CD14-positive monocyte (primary cell): ENCODE results near the gene AGO3. TPM values are rescaled to one million over a fixed set of nuclear protein-coding genes. Genes with fewer than 3 reads are reported as not detected.

ENCODE experiments used
- DNase-seq, 3 donors: peaks; one replicate each; pipeline ENCODE4 v3.0.0-alpha.2; 2011 to 2022
- H2AFZ ChIP-seq: 2 replicates; pipeline ENCODE4 v1.6.0; 2012; ENCODE audit warnings: mild to moderate bottlenecking, low read depth, low read length, inconsistent platforms; ENCODE audit not compliant: insufficient read depth, poor library complexity, severe bottlenecking
- H3K27ac ChIP-seq, 2 donors: 1 replicate in 1 of 2; 2 replicates in 1 of 2; pipeline ENCODE4 v1.5.1; 2012 to 2013; ENCODE audit warnings: low read length in 2 of 2, control low read depth in 1 of 2, inconsistent platforms in 1 of 2, low read depth in 1 of 2, mild to moderate bottlenecking in 1 of 2
- H3K27me3 ChIP-seq, 2 donors: one replicate each; pipeline versions ENCODE4 v1.6.0 to v1.6.1; 2011 to 2013; ENCODE audit warnings: low read length in 2 of 2; ENCODE audit not compliant: control insufficient read depth in 2 of 2, insufficient read depth in 2 of 2
- H3K36me3 ChIP-seq, 2 donors: replicated peaks in 1 of 2; 1 replicate in 1 of 2; 2 replicates in 1 of 2; pipeline versions ENCODE4 v1.5.1 to v1.6.1; 2012 to 2013; ENCODE audit warnings: low read length in 2 of 2, control low read depth in 1 of 2, inconsistent platforms in 1 of 2, mild to moderate bottlenecking in 1 of 2; ENCODE audit not compliant: insufficient read depth in 2 of 2, control insufficient read depth in 1 of 2
- H3K4me1 ChIP-seq, 2 donors: 1 replicate in 1 of 2; 2 replicates in 1 of 2; pipeline versions ENCODE4 v1.5.1 to v1.6.1; 2012 to 2013; ENCODE audit warnings: low read length in 2 of 2, control low read depth in 1 of 2, inconsistent platforms in 1 of 2, mild to moderate bottlenecking in 1 of 2, moderate library complexity in 1 of 2; ENCODE audit not compliant: insufficient read depth in 2 of 2, control insufficient read depth in 1 of 2
- H3K4me2 ChIP-seq: replicated peaks from 2 replicates; pipeline ENCODE3; 2012; ENCODE audit warnings: low read length, moderate library complexity, mild to moderate bottlenecking; ENCODE audit not compliant: poor library complexity, severe bottlenecking; ENCODE audit errors: extremely low read depth
- H3K4me3 ChIP-seq, 3 experiments: fragments of 200-600 bp in 1 of 3; sonication (generic) in 1 of 3; replicated peaks in 1 of 3; 1 replicate in 2 of 3; 2 replicates in 1 of 3; pipeline ENCODE4 v1.5.1; 2011 to 2013; ENCODE audit warnings: low read length in 3 of 3, mild to moderate bottlenecking in 3 of 3, control low read depth in 2 of 3, low read depth in 2 of 3, inconsistent platforms in 1 of 3, moderate library complexity in 1 of 3
- H3K79me2 ChIP-seq: 2 replicates; pipeline ENCODE4 v1.6.0; 2012; ENCODE audit warnings: mild to moderate bottlenecking, control low read depth, inconsistent platforms, low read length, moderate library complexity; ENCODE audit not compliant: insufficient read depth
- H3K9ac ChIP-seq: 2 replicates; pipeline ENCODE4 v1.6.0; 2017; ENCODE audit warnings: low read length, mild to moderate bottlenecking; ENCODE audit not compliant: insufficient read depth, poor library complexity, severe bottlenecking
- H3K9me3 ChIP-seq, 2 donors: replicated peaks in 1 of 2; 1 replicate in 1 of 2; 2 replicates in 1 of 2; pipeline versions ENCODE4 v1.5.1 to v1.6.1; 2012 to 2013; ENCODE audit warnings: low read length in 2 of 2, control low read depth in 1 of 2; ENCODE audit not compliant: control insufficient read depth in 1 of 2, insufficient read depth in 1 of 2
- H4K20me1 ChIP-seq: 2 replicates; pipeline ENCODE4 v1.6.0; 2012; ENCODE audit warnings: mild to moderate bottlenecking, low read length, control low read depth, moderate library complexity; ENCODE audit not compliant: insufficient read depth
- H3K27ac Mint-ChIP-seq, 7 donors: one replicate each; pipeline ENCODE4 v1.8.0; 2020; ENCODE audit warnings: mild to moderate bottlenecking in 7 of 7, mixed read lengths in 7 of 7, moderate library complexity in 6 of 7, inconsistent platforms in 2 of 7
- H3K27me3 Mint-ChIP-seq, 3 donors: one replicate each; pipeline ENCODE4 v1.8.0; 2021 to 2022; ENCODE audit warnings: low read depth in 3 of 3, mild to moderate bottlenecking in 3 of 3, mixed read lengths in 3 of 3, moderate library complexity in 3 of 3, inconsistent platforms in 1 of 3
- H3K36me3 Mint-ChIP-seq, 2 donors: one replicate each; pipeline ENCODE4 v1.8.0; 2020; ENCODE audit warnings: mixed read lengths in 2 of 2, inconsistent platforms in 1 of 2, mild to moderate bottlenecking in 1 of 2
- H3K4me1 Mint-ChIP-seq: one replicate; pipeline ENCODE4 v1.8.0; 2020; ENCODE audit warnings: mild to moderate bottlenecking, mixed read lengths
- H3K4me3 Mint-ChIP-seq, 2 donors: one replicate each; pipeline ENCODE4 v1.8.0; 2020; ENCODE audit warnings: mild to moderate bottlenecking in 2 of 2, mixed read lengths in 2 of 2, moderate library complexity in 1 of 2
- H3K9me3 Mint-ChIP-seq, 7 donors: one replicate each; pipeline ENCODE4 v1.8.0; 2020 to 2022; ENCODE audit warnings: mixed read lengths in 7 of 7, mild to moderate bottlenecking in 6 of 7, moderate library complexity in 6 of 7, inconsistent platforms in 2 of 7
- WGBS: methylation state at CpG from one replicate; pipeline ENCODE4 v1.1.5; 2013; ENCODE audit warnings: missing lambda C conversion rate; ENCODE audit not compliant: insufficient coverage; 5-methylcytosine and 5-hydroxymethylcytosine counted together
- intact Hi-C, 2 donors: fragments of 100-400 bp; cut with micrococcal nuclease; formaldehyde crosslinking; loops; one replicate each; pipeline versions ENCODE4 v1.15.0 to v1.15.1; 2023
- polyA plus RNA-seq, 3 donors: library from polyadenylated mRNA; depleted of rRNA in 1 of 3; unstranded in 2 of 3; stranded (reverse) in 1 of 3; fragments of 300-500 nt in 2 of 3; fragments of >200 nt in 1 of 3; fragmentation: Illumina TruSeq in 2 of 3; gene quantifications; 1 replicate in 2 of 3; 2 replicates in 1 of 3; pipeline ENCODE4 v1.2.3, GENCODE V29; 2012 to 2021
- TF ChIP-seq, protein P1 (sequence below): fragments of 200-600 bp; IDR thresholded peaks from one replicate; pipeline ENCODE4 v1.8.0; 2022; ENCODE audit warnings: antibody characterized with exemption, mild to moderate bottlenecking

Gene AGO3
- polyA plus RNA-seq, 3 donors: 6.3 to 9.0 (median 8.3) TPM

- H3K4me3 Mint-ChIP-seq: no peak overlapping the region
- Histone ChIP-seq H3K9ac (no peak overlapping the region), H3K4me2 (no peak overlapping the region), H3K4me1 (peaks cover 54 to 58% of the 10 kb centered on the region in 2 donors), H3K27ac (no peak overlapping the region), H2AFZ (no peak overlapping the region), H3K4me3 (no peak overlapping the region), H3K27me3 (no peaks in the 10 kb centered on the region), H3K79me2 (peaks cover 45% of the 10 kb centered on the region), H3K36me3 (peaks cover 44 to 61% of the 10 kb centered on the region in 2 donors), H3K9me3 (no peaks in the 10 kb centered on the region), H4K20me1 (peaks cover 21% of the 10 kb centered on the region)
- intact Hi-C loops: no loop called here
- 96% methylated on average over 7 of the region's 9 CpGs for WGBS
- DNase-seq: no peak
- H3K27ac Mint-ChIP-seq: no peak overlapping the region
- TF ChIP-seq, protein P1, sequence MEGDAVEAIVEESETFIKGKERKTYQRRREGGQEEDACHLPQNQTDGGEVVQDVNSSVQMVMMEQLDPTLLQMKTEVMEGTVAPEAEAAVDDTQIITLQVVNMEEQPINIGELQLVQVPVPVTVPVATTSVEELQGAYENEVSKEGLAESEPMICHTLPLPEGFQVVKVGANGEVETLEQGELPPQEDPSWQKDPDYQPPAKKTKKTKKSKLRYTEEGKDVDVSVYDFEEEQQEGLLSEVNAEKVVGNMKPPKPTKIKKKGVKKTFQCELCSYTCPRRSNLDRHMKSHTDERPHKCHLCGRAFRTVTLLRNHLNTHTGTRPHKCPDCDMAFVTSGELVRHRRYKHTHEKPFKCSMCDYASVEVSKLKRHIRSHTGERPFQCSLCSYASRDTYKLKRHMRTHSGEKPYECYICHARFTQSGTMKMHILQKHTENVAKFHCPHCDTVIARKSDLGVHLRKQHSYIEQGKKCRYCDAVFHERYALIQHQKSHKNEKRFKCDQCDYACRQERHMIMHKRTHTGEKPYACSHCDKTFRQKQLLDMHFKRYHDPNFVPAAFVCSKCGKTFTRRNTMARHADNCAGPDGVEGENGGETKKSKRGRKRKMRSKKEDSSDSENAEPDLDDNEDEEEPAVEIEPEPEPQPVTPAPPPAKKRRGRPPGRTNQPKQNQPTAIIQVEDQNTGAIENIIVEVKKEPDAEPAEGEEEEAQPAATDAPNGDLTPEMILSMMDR: no peak
- peaks cover 0 to 2% (median 0%) of the 10 kb centered on the region in 7 donors for H3K9me3 Mint-ChIP-seq
- peaks cover 49% of the 10 kb centered on the region for H3K4me1 Mint-ChIP-seq
- H3K27me3 Mint-ChIP-seq: peaks cover 0 to 4% (median 0%) of the 10 kb centered on the region in 3 donors
- peaks cover 43 to 60% of the 10 kb centered on the region in 2 donors for H3K36me3 Mint-ChIP-seq
Measured at GRCh38 chr1:36092798-36093185, 161.9 kb downstream of the AGO3 start.

GRCh38 chr1:36093226-36093625 lies 162.3 kb downstream of the AGO3 start:
- Histone ChIP-seq H3K9ac (no peak overlapping the region), H3K9me3 (no peaks in the 10 kb centered on the region), H3K79me2 (peaks cover 45% of the 10 kb centered on the region), H3K4me1 (peaks cover 52 to 55% of the 10 kb centered on the region in 2 donors), H3K36me3 (peaks cover 44 to 61% of the 10 kb centered on the region in 2 donors), H4K20me1 (peaks cover 21% of the 10 kb centered on the region), H3K4me2 (no peak overlapping the region), H3K4me3 (no peak overlapping the region), H2AFZ (no peak overlapping the region), H3K27ac (peak overlapping the region in 1 of 2 donors; percentile 90), H3K27me3 (no peaks in the 10 kb centered on the region)
- intact Hi-C loops: no loop called here
- no peak for DNase-seq
- TF ChIP-seq, protein P1: no peak
- no peak overlapping the region for H3K4me3 Mint-ChIP-seq
- peaks cover 48% of the 10 kb centered on the region for H3K4me1 Mint-ChIP-seq
- WGBS: 96% methylated on average over 7 of the region's 7 CpGs
- H3K9me3 Mint-ChIP-seq: peaks cover 0 to 2% (median 0%) of the 10 kb centered on the region in 7 donors
- H3K27ac Mint-ChIP-seq: peak overlapping the region in 4 of 7 donors; percentile 18 to 85 (median 58)
- peaks cover 0 to 4% (median 0%) of the 10 kb centered on the region in 3 donors for H3K27me3 Mint-ChIP-seq
- H3K36me3 Mint-ChIP-seq: peaks cover 43 to 60% of the 10 kb centered on the region in 2 donors
